AG09319 (cell line): ENCODE results near the gene GALNT9.

ENCODE experiments used
- DNase-seq: peaks from one replicate; pipeline ENCODE4 v3.0.0-alpha.2; 2010; ENCODE audit warnings: low read depth; ENCODE audit errors: extremely low read depth
- CTCF ChIP-seq: IDR thresholded peaks from 2 replicates; pipeline ENCODE4 v1.5.1; 2011; ENCODE audit warnings: low read depth, mild to moderate bottlenecking, inconsistent platforms, low read length, moderate library complexity

The GALNT9 gene

DNA sequence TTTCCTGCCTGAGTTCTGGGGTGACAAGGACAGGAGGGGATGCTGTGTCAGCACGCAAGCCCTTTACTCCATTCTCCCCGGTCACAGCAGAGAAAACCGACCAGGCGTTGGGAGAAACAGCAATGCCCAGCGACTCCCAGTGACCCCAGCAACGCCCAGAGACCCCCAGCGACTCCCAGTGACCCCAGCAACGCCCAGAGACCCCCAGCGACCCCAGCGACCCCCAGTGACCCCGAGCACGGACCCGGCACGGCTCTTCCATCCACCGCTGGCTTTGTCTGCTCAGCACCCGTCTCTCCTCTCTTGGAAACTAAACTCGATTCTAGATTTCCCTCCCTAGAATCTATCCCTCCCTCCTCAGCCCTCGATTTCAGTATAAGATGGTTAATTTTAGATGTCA, 38.5 kb upstream of the GALNT9 start:
- TF ChIP-seq CTCF, result no peak
- DNase-seq, result no peak

GRCh38 chr12:132367071-132367851, 37.9 kb upstream of the GALNT9 start:
- DNase-seq, result no peak
- TF ChIP-seq CTCF, result no peak

GRCh38 chr12:132366341-132366861, 37.0 kb upstream of the GALNT9 start:
- TF ChIP-seq CTCF, result no peak
- DNase-seq, result no peak

DNA sequence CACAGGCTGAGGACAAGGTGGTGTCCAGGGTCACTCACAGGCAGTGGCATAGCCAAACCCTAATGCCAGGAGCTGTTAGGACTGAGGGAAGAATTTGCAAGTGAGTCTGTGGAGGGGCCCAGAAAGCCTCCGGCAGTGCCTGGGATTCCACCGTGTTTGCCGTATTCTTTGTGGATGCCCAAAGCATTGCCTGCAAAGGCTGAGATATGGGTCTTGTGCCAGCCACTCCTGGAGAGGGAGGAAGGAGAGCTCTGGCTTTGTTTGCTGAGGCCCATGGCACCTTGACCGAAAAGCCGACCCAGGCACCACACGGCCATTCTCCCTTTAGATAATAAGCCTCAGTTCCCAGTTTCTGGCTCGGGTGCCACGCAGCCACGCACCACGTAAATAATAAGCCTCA, 35.8 kb upstream of the GALNT9 start:
- DNase-seq, result no peak
- no peak for TF ChIP-seq CTCF

GRCh38 chr12:132364348-132364902, 35.0 kb upstream of the GALNT9 start:
- DNase-seq, result no peak
- TF ChIP-seq CTCF, result no peak

DNA sequence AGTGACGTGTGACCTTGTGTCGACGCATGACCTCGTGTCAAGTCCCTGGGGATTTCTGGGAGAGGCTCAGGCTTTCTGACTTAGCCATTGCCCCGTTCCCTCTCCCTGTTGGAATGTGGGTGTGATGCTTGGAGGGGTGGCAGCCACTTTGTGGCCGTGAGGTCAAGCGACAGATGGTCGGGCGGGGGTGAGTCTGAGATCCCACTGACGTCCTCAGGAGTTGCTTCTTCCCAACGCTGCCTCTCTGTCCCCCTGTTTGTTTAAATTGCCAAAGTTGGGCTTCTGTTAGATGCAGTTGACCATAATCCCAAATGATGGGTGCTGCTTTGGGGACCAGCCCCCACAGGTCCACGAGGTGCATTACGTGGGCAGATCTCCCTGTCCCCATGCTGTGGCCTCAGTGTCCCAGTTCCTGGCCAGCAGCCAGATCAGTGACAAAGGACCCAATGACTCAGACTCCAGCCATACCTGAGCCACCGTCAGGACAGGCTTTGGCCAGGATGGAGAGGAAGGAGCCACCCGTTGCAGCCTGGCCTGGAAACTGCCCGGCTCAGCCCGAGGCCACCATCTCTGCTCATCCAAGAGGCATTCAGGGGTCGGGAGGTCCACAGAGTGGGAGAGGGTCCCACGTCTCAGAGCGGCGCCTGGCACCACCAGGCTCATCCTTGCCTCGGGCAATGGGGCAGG, 34.4 kb upstream of the GALNT9 start:
- TF ChIP-seq CTCF, result no peak
- no peak for DNase-seq
